ENCODE data around the gene RAE1.
A peak's percentile ranks its signal among the peaks of the same experiment; 100 is the strongest.

RAE1 gene

GRCh38 chr20:57390604-57391438 lies 39.8 kb downstream of the RAE1 start, which contains the start of gene RBM38:
TSS of gene RBM38 (plus strand) at chr20:57391396. CDS start at chr20:57391582, 186 bp downstream.
- peak; percentile 77 for DNase-seq

DNA sequence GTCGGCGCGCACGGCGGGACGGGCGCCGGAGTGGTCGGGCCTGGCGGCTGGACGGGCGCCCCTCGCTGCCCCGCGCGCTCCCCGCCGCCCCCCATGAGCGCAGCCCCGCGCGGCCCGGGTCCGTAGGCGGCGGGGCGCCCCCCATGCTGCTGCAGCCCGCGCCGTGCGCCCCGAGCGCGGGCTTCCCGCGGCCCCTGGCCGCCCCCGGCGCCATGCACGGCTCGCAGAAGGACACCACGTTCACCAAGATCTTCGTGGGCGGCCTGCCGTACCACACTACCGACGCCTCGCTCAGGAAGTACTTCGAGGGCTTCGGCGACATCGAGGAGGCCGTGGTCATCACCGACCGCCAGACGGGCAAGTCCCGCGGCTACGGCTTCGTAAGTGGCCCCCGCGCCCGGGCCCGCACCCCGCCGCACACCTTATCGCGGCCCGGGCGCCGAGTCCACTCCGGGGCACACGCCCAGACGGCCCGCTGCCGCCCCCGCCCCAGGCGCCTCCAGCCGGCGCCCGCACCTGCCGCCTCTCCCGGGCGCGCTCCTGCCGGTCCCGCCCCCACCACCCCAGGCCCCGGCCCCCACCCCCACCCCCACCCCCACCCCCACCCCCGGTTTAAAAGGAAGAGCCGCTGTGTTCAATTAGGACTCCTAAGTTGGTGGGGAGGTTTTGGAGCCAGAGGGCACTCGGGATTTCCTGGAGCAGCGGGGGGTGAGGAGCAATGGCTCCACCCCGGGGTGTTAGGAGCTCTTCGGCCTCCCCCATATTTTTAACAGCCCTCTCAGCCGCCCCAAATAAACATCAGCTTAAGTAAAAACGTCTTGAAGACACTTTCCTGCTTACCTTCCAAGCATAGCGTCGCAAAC lies 40.6 kb downstream of the RAE1 start:
- peak; percentile 40 for DNase-seq

GRCh38 chr20:57392512-57393271 lies 41.6 kb downstream of the RAE1 start:
- DNase-seq = peak; percentile 74

- no peak for DNase-seq
Observed at GRCh38 chr20:57393321-57394120, 42.5 kb downstream of the RAE1 start.

DNA sequence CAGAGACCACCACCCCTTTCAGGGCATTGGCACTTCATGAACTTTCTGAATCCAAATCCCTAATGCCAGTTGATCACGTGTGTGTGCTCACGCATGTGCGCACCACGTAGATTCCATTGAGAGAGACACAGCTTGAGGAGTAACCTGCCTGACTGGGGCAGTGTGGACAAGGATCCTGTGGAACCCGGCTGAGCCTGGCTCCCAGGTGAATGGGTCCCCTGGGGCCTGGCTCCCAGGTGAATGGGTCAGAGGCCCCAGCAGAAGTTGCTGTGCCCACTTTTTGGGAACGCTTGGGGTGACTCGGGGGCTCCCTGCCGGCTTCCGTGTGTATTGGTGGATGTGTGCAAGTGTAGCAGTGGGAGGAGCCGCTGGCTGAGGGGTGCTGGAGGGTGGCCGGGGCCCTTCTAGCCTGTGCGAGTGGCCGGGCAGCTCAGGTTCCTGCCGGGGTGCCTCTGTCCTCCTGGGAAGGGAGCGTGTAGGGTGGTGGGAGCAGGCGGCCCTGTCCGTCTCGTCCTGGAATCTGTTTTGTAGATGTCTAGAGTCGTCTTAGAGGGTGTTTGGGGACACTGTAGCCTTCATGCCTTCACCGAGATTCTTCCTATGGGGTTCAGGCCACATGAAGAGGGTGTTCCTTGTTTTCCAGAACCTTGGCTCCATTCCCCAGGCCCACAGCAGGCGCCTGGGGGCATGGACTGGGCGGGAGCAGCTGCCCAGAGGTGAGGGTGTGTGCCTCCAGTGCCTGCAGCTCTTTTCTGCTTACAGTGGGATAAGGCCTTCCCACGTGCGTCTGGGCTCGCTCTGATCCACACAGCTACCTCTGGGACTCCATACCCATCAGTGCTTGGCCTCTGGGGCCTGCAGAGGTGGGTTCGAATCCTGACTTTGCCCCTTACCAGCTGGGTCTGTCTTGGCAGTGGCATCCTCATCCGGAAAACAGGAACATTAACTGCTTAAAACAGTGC lies 43.3 kb downstream of the RAE1 start:
- no peak for DNase-seq

DNA sequence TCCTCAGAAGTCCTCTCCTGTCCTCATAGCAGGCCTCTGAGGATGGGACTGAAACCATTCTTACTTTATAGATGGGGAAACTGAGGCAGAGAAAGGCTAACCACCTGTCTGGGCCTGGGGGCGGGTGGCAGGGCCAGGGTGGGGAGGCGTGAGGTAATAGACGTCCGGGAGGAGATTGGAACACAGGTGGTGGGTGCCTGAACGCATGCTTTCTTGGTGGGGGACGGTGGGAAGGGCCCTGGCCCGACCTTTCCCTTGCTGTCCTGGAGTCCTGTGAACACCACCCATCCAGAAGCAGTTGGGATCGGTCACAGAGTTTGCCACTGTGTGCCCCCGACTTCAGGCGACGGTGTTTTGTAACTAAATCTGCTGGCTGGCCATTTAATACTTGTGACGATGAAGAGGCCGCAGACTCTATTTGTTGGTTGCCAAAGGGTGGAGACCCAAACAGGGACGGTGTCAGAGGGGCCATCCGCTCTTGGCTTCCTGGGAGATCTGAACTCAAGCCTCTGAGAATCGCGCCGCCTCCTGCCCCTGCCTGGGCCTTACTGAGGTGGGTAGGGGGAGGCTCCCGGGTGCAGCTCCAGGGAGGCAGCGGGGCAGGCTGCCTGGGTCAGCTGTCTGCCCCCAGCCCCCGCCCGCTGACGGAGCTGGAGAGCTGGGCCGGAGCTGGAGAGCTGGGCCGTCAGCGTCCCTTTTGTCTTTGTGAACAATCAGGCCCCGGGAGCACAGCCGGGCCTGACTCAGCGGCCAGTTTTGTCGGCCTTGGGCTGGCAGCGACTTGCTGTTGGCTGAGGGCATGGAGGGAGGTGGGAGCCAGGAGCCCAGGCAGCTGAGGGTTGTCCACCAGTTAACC lies 44.3 kb downstream of the RAE1 start:
- no peak for DNase-seq

DNA sequence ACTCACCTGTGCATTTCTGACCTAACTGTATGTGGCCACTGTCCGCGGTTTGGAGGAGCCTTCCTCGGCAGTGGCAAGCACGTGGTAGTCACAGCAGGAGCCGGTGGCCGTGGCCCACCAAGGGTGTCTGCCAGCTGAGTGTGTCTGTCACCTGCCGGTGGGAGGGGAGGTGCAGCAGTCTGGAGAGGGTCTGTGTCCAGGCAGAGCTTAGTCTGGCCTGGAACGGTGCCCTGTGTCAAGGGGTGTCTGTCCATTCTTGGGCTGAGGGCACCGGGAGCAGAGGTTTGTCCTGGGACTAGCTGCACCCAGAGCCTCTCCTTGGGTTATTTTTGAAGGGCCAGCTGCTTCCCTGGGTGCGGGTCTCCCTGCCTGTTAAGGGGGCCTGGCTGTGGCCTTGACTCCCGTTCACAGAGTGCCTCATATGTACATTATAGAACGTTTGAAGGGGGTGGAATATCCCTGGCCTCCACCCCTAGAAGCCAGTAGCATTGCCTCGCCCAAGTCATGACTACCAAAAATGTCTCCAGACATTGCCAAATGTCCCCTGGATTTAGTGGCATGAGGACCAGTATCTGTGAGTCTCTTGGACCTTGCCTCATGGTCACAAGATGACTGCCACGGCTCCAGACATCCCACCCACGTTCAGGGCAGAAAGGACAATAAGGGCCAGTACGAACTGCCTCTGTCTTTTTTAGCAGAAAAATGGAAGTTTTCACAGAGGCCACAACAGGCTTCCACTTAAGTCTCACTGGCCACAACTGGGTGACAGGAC lies 45.3 kb downstream of the RAE1 start:
- DNase-seq = no peak

DNA sequence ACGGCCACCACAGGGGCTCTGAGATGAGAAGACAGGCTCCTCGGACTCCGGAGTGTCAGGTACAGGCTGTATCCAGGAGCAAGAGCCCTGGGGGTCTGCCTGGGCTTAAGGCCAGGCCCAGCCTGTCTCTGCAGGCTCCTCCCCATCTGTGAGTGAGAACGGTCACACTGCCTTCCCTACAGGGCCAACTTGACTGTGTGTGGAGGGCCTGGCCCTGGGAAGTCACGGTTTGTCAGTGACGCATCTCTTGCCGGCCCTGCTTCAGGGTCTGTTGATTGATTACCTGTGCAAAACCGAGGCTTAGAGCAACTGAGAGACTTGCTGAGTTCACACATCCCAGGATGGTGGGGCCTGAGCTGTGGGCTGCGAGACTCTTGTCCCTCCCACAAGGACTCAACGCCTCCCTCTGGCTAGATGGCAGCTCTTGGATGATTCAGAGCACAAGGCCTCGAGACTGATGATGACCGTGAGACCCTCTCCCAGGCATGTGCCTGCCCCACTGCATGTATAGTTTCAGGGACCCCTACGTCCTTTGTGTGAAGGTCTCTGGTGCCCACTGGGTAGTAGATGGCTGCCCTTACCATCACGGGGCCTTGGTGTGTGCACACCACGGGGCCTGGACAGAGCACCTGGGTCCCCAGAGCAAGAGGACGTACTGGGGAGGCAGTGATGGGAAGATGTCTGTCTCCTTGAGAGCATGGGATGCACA lies 46.1 kb downstream of the RAE1 start:
- DNase-seq = no peak

GRCh38 chr20:57397693-57398108 lies 46.6 kb downstream of the RAE1 start:
- DNase-seq = peak; percentile 59

DNA sequence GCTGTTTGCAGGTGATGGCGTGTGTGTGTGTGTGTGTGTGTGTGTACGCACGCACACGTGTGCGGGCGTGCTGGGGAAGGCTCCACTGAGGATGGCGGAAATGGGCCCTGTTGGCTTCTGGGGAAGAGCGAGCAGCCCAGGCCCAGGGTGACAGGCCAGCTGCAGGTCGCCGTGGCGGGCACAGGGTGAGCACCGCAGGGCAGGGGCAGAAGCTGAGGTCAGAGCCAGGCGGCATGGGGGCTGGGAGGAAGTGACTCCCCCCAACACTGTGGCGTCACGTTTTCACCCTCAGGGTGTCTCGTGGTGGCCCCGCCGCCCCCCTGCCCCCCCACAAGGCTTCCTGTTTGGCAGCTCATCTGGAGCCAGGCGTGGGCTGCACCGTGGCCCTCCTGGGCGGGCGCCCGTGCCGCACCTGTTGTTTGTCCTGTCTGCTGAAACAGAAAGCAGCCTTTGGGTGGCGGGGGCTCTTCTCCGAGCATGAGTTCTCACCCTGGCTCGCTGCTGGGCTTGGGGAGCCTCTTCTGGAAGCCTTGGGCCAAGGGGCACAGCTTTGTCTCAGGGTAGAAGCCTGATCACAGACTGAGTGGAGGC lies 47.3 kb downstream of the RAE1 start:
- peak; percentile 88 for DNase-seq

DNA sequence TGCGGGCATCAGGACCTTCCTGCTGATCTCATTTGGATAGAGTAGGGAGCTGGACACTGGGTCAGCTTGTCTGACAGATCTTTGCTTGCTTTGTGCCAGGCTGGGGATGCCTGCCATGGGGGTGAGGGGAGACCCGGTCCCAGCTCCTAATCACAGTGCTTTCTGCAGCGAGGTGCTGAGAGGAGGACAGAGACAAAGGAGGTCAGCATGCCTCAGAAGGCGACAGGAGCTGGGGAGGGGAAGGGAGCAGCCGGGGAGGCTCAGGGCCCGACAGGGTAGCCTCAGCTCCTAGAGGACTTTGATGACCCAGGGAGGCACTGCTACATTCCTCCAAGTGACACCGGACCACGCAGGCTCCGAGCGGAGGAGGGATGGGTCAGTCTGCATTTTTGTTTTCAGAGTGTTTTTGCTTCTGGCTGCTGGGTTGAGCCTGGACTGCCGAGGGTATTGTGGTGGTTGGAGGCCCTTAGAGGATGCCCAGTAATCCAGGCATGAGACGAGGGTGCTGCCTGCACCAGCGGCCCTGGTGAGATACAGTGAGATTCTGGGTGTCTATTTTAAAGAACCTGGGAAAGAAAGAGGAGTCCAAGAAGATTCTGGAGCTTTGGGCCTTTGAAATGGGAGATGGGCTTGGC lies 48.0 kb downstream of the RAE1 start:
- no peak for DNase-seq

DNA sequence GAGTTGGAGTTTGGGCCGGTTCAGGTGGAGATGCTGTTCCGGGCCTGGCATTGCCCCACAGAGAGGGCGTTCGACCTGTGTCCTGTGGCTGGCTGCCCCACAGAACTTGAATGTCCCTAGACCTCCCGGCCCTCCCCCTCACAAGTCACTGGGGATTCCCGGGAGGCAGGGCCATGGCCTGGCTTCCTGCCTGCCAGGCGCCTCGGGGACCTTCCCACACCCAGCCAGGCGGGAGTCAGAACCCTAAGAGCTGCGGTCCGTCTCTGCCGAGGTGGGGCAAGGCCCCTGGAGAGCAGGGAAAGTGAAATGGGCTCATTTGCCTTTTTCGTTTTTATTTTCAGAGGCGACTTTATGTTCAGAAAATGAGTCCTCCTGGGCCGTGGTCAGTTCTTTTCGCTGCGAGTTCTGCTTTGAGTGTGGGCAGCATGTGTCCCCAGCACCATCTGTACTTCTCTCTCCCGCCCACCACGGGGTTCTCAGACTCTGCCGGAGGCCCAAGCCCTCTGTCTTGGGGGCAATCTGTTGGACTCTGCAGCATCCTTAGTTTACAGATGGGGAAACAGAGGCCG lies 48.6 kb downstream of the RAE1 start:
- peak; percentile 46 for DNase-seq

- no peak for DNase-seq
Observed at GRCh38 chr20:57400231-57400701, 49.2 kb downstream of the RAE1 start.

- DNase-seq = no peak
Observed at GRCh38 chr20:57400821-57401564, 49.9 kb downstream of the RAE1 start.

DNA sequence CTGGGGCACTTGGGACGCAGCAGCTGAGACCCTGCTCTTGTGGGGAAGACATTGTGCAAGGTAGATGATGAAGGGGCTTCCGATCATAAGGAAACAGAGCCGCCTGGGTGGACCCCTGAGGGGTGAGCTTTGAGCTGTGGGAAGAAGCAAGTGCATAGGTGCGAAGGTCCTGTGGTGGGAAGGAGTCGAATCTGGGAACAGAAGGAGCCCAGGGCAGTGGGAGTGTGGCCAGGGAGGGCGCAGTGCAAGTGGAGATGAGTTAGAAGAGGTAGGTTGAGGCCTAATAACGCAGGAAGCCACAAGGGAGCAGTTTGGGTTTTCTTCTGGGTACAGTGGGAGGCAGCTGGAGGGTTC lies 50.5 kb downstream of the RAE1 start:
- no peak for DNase-seq

Measured in stimulated activated naive CD4-positive, alpha-beta T cell treated with Interleukin-2 at 50 U/mL for 16 hours (primary cell).